Panc1 (cell line): ENCODE measurements around the gene ANO2. TPM values are rescaled to one million over a fixed set of nuclear protein-coding genes. Genes with fewer than 3 reads are reported as not detected.

Source experiments
- ATAC-seq: fragments of 200-7000 bp; cut with Tn5 transposase; 2 replicates; pipeline ENCODE4 v1.9.1; 2020; ENCODE audit warnings: mild to moderate bottlenecking, moderate library complexity
- BruUV-seq: library from RNA; stranded (reverse); fragments of 400-500 nt; replicated peaks from 2 replicates; lab custom pipeline; 2021; lab: Mats Ljungman, UMichigan
- CTCF ChIA-PET: fragments of 300-600 bp; sonication (Branson Sonifier 250); formaldehyde crosslinking; loops from one replicate; lab custom pipeline; 2022; ENCODE audit warnings: antibody characterized with exemption; lab: Charles Lee
- POLR2A ChIA-PET: fragments of 300-600 bp; sonication (Branson Sonifier 250); formaldehyde crosslinking; loops from one replicate; lab custom pipeline; 2022; ENCODE audit warnings: antibody characterized with exemption; lab: Charles Lee
- DNase-seq: peaks from one replicate; pipeline ENCODE4 v3.0.0-alpha.2; 2010; ENCODE audit warnings: low read depth, low spot score
- H3K27ac ChIP-seq: 2 replicates; pipeline ENCODE4 v1.5.1; 2011; ENCODE audit warnings: mild to moderate bottlenecking, low read length, inconsistent platforms
- H3K27me3 ChIP-seq: fragments of 200-500 bp; sonication (Bioruptor generic); 2 replicates; pipeline ENCODE4 v1.6.0; 2014; ENCODE audit warnings: low read length, inconsistent platforms; ENCODE audit not compliant: control insufficient read depth, insufficient read depth
- H3K36me3 ChIP-seq: fragments of 200-500 bp; sonication (Bioruptor generic); 2 replicates; pipeline ENCODE4 v1.5.1; 2014; ENCODE audit warnings: inconsistent platforms, mild to moderate bottlenecking, low read length, moderate library complexity; ENCODE audit not compliant: control insufficient read depth, insufficient read depth
- H3K4me1 ChIP-seq: 2 replicates; pipeline ENCODE4 v1.5.1; 2011; ENCODE audit warnings: inconsistent platforms, mild to moderate bottlenecking, low read length, moderate library complexity; ENCODE audit not compliant: control insufficient read depth, insufficient read depth
- H3K4me3 ChIP-seq, 2 experiments: 2 replicates each; pipeline ENCODE4 v1.5.1; 2011 to 2012; ENCODE audit warnings: low read depth in 2 of 2, low read length in 2 of 2, mild to moderate bottlenecking in 2 of 2, inconsistent platforms in 1 of 2, moderate library complexity in 1 of 2
- H3K9me3 ChIP-seq: fragments of 200-500 bp; sonication (Bioruptor generic); 2 replicates; pipeline ENCODE4 v1.5.1; 2014; ENCODE audit warnings: low read depth, mild to moderate bottlenecking, inconsistent platforms, low read length, moderate library complexity; ENCODE audit not compliant: control insufficient read depth, insufficient read depth
- CTCF ChIP-seq: fragments of 450-650 bp; IDR thresholded peaks from 2 replicates; pipeline ENCODE4 v1.5.1; 2017; ENCODE audit warnings: mild to moderate bottlenecking
- POLR2AphosphoS5 ChIP-seq: IDR thresholded peaks from 2 replicates; pipeline ENCODE4 v1.6.1; 2012; ENCODE audit warnings: mild to moderate bottlenecking, low read depth, low read length, moderate library complexity
- REST ChIP-seq, 2 experiments: IDR thresholded peaks; 2 replicates each; pipeline ENCODE4 v1.6.1; 2011 to 2012; ENCODE audit warnings: low read depth in 2 of 2, control low read depth in 1 of 2, low read length in 1 of 2, mild to moderate bottlenecking in 1 of 2, moderate library complexity in 1 of 2; ENCODE audit not compliant: insufficient read depth in 1 of 2
- SIN3A ChIP-seq: IDR thresholded peaks from 2 replicates; pipeline ENCODE4 v1.6.1; 2012; ENCODE audit warnings: low read depth, mild to moderate bottlenecking, low read length, moderate library complexity, borderline replicate concordance; ENCODE audit not compliant: insufficient read depth
- TCF7L2 ChIP-seq: IDR thresholded peaks from 2 replicates; pipeline ENCODE4 v1.6.1; 2011; ENCODE audit warnings: mild to moderate bottlenecking, low read depth, low read length, inconsistent platforms
- in situ Hi-C: cut with HindIII; loops from 2 replicates; pipeline ENCODE4 v1.10.0; 2016; ENCODE audit warnings: low sequenced_read_pairs, low pct_unique_long_range_greater_than_20kb
- intact Hi-C: fragments of 100-400 bp; cut with micrococcal nuclease; formaldehyde crosslinking; loops from one replicate; pipeline ENCODE4 v1.10.0; 2022; ENCODE audit not compliant: unreplicated experiment
- total RNA-seq: library from RNA; stranded (reverse); gene quantifications from one replicate; pipeline ENCODE4 v1.2.1, GENCODE V29; 2021; ENCODE audit not compliant: unreplicated experiment

ANO2 gene
- total RNA-seq, 1 experiment from 2014 or later: not detected

- ChIA-PET POLR2A (no interaction called here), CTCF (no interaction called here)
- no TSS peak for BruUV-seq
- H3K4me1 ChIP-seq: no peaks in the 10 kb centered on the region
- no peaks in the 10 kb centered on the region; the same call in 1 of the 2 replicates for H3K27me3 ChIP-seq
- no peak overlapping the region for H3K27ac ChIP-seq
- no peak for ATAC-seq
- intact Hi-C loops: no loop called here
- TF ChIP-seq REST (IDR thresholded peaks at IDR 0.05; ENCODE audit: insufficient read depth in 1 of 2, low read depth in 2 of 2, low read length in 1 of 2) (no peak), SIN3A (no peak), TCF7L2 (no peak), CTCF (no peak), POLR2AphosphoS5 (no peak)
- H3K9me3 ChIP-seq: no peaks in the 10 kb centered on the region
- no peak for DNase-seq
- H3K4me3 ChIP-seq: no peak overlapping the region
- in situ Hi-C loops: no loop called here
- no peaks in the 10 kb centered on the region for H3K36me3 ChIP-seq
These were observed 104.1 kb downstream of the ANO2 start for GRCh38 chr12:5840944-5841343.

GRCh38 chr12:5830111-5830510 lies 114.9 kb downstream of the ANO2 start:
- Histone ChIP-seq H3K27ac (no peak overlapping the region), H3K27me3 (no peaks in the 10 kb centered on the region; the same call in none of the 2 replicates), H3K36me3 (no peaks in the 10 kb centered on the region), H3K4me1 (no peaks in the 10 kb centered on the region), H3K9me3 (no peaks in the 10 kb centered on the region), H3K4me3 (no peak overlapping the region)
- no TSS peak for BruUV-seq
- intact Hi-C loops: no loop called here
- no peak for DNase-seq
- ChIA-PET POLR2A (no interaction called here), CTCF (no interaction called here)
- no peak for ATAC-seq
- in situ Hi-C loops: no loop called here
- no peak for TF ChIP-seq TCF7L2
- TF ChIP-seq CTCF: no peak
- TF ChIP-seq REST (IDR thresholded peaks at IDR 0.05; ENCODE audit: insufficient read depth in 1 of 2, low read depth in 2 of 2, low read length in 1 of 2): no peak
- no peak for TF ChIP-seq SIN3A
- TF ChIP-seq POLR2AphosphoS5: no peak
